Left lung (tissue), 10 donors: ENCODE data around the gene CAPN5. TPM values are rescaled to one million over a fixed set of nuclear protein-coding genes. Genes with fewer than 3 reads are reported as not detected.

Experiments
- ATAC-seq: fragments of 200-7000 bp; cut with Tn5 transposase; one replicate; pipeline ENCODE4 v1.9.1; 2020; ENCODE audit warnings: moderate library complexity
- DNase-seq, 4 donors: peaks; one replicate each; pipeline ENCODE4 v3.0.0-alpha.2; 2013 to 2020
- H3K27ac ChIP-seq, 2 donors: fragments of 200-600 bp; sonication (generic) in 1 of 2; one replicate each; pipeline versions ENCODE4 v1.5.0 to v1.8.0; 2020 to 2021
- H3K27me3 ChIP-seq, 2 donors: fragments of 200-600 bp; sonication (generic) in 1 of 2; one replicate each; pipeline versions ENCODE4 v1.5.0 to v1.8.0; 2020 to 2021
- H3K36me3 ChIP-seq, 2 donors: fragments of 200-600 bp; sonication (generic) in 1 of 2; one replicate each; pipeline versions ENCODE4 v1.5.0 to v1.8.0; 2020 to 2021
- H3K4me1 ChIP-seq, 2 donors: fragments of 200-600 bp; one replicate each; pipeline ENCODE4 v1.8.0; 2021
- H3K4me3 ChIP-seq, 2 donors: fragments of 200-600 bp; sonication (generic) in 1 of 2; one replicate each; pipeline versions ENCODE4 v1.5.0 to v1.8.0; 2020 to 2021; ENCODE audit warnings: mild to moderate bottlenecking in 1 of 2
- H3K9me3 ChIP-seq, 2 donors: fragments of 200-600 bp; sonication (generic) in 1 of 2; one replicate each; pipeline versions ENCODE4 v1.5.0 to v1.8.0; 2020 to 2021
- intact Hi-C, 2 donors: fragments of 100-400 bp; cut with DNase I; formaldehyde crosslinking; loops; one replicate each; pipeline versions ENCODE4 v1.11.2 to v1.14.2; 2022
- polyA plus RNA-seq, 6 donors: library from polyadenylated mRNA; unstranded; fragments of 120-200 nt; gene quantifications; one replicate each; pipeline ENCODE4 v1.2.1, GENCODE V29; 2013; ENCODE audit not compliant: insufficient read length in 6 of 6
- total RNA-seq, 2 donors: library from RNA; stranded (reverse); fragmentation: NEBNext Ultra II Directional; extraction: Animal tissue kit (Norgen Biotek cat#: 25700); gene quantifications; one replicate each; pipeline ENCODE4 v1.2.1, GENCODE V29; 2021
- TF ChIP-seq, protein P1 (sequence below), 2 donors: fragments of 200-600 bp; sonication (generic) in 1 of 2; IDR thresholded peaks; one replicate each; pipeline versions ENCODE4 v1.5.0 to v1.8.0; 2021; ENCODE audit warnings: antibody characterized with exemption in 2 of 2
- donor health status: DM: no; HTN: yes; CAD: no.
- donor health status: DM: no; HTN: no; CAD: no.

Gene CAPN5
- total and polyA plus RNA-seq, 8 donors: 11.7 to 32.9 (median 24.8) TPM

GRCh38 chr11:77121096-77121640, 54.4 kb downstream of the CAPN5 start:
- Histone ChIP-seq H3K4me3 (no peak overlapping the region), H3K9me3 (no peaks in the 10 kb centered on the region), H3K27ac (no peak overlapping the region), H3K36me3 (peaks cover 0 to 13% of the 10 kb centered on the region in 2 donors), H3K4me1 (no peaks in the 10 kb centered on the region), H3K27me3 (peaks cover 0 to 6% of the 10 kb centered on the region in 2 donors)
- ATAC-seq (no peak), DNase-seq (peak in 1 of 4 donors; percentile 47)
- intact Hi-C loops: no loop called here
- TF ChIP-seq, protein P1, sequence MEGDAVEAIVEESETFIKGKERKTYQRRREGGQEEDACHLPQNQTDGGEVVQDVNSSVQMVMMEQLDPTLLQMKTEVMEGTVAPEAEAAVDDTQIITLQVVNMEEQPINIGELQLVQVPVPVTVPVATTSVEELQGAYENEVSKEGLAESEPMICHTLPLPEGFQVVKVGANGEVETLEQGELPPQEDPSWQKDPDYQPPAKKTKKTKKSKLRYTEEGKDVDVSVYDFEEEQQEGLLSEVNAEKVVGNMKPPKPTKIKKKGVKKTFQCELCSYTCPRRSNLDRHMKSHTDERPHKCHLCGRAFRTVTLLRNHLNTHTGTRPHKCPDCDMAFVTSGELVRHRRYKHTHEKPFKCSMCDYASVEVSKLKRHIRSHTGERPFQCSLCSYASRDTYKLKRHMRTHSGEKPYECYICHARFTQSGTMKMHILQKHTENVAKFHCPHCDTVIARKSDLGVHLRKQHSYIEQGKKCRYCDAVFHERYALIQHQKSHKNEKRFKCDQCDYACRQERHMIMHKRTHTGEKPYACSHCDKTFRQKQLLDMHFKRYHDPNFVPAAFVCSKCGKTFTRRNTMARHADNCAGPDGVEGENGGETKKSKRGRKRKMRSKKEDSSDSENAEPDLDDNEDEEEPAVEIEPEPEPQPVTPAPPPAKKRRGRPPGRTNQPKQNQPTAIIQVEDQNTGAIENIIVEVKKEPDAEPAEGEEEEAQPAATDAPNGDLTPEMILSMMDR (IDR thresholded peaks at IDR 0.05): no peak

DNA sequence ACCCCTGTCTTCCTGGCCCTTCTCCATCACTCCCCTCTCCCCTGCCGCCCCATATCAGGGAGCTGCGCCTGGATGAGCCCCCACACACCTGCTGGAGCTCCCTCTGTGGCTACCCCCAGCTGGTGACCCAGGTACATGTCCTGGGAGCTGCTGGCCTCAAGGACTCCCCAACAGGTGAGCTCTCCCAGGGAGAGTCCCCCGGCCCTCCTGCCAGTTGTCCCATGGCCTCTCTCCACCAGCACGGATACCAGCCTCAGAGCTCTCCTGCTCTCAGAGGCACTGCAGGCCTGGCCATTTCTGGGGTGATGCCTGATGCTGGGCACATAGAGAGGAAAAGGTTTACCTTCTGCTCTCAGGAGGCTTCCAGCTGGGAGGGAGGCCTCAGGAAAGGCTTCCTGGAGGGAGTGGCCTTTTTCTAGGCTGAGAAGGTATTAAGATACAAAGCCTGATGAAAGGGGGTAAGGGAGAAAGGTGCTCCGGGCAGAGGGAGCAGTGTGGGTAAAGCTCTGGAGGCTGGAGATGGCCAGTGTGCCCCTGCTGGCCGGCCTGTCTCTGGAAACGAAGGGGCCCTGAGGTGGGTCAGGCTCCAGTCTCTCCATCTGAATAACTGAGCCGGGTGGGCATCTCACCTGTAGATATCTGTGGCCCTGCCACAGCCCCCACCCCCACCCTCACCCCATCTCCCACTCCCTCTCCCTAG, 55.3 kb downstream of the CAPN5 start:
- no peaks in the 10 kb centered on the region for H3K9me3 ChIP-seq
- H3K27ac ChIP-seq: no peak overlapping the region
- ATAC-seq (no peak), DNase-seq (peak in 1 of 4 donors; percentile 55)
- H3K27me3 ChIP-seq: peaks cover 0 to 15% of the 10 kb centered on the region in 2 donors
- intact Hi-C loops: no loop called here
- H3K4me3 ChIP-seq: no peak overlapping the region
- TF ChIP-seq, protein P1 (IDR thresholded peaks at IDR 0.05): no peak
- H3K36me3 ChIP-seq: peaks cover 0 to 13% of the 10 kb centered on the region in 2 donors
- H3K4me1 ChIP-seq: peaks cover 2 to 3% of the 10 kb centered on the region in 2 donors

DNA sequence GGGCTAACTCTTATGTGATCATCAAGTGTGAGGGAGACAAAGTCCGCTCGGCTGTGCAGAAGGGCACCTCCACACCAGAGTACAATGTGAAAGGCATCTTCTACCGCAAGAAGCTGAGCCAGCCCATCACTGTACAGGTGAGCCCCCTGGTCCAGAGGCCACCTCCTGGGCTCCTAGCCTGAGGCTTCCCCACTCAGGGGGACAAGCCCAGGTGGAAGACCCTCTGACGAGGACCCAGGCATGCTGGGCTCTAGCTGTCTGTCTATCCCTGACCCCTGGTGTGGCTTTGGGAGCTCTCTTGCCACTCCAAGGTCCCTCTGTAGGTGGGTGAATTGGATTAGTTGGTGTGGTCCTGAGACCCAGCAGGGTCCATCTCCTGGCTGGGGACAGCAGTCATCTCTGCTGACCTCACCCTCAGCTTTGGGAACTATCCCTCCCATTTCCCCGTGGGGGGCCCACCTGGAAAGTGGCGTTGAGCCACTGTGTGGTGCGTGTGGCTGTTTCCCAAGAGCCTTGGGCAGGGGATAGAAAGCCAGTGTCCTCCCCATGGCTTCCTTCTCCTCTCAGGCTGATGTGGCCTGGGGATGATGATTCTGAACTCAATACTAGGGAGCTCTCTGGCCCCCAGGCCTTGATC, 55.9 kb downstream of the CAPN5 start:
- no peak for ATAC-seq
- intact Hi-C loops: no loop called here
- TF ChIP-seq, protein P1 (IDR thresholded peaks at IDR 0.05): no peak
- no peaks in the 10 kb centered on the region for H3K9me3 ChIP-seq
- no peak overlapping the region for H3K4me3 ChIP-seq
- DNase-seq: peak in 1 of 4 donors; percentile 24
- peaks cover 0 to 13% of the 10 kb centered on the region in 2 donors for H3K36me3 ChIP-seq
- peaks cover 0 to 21% of the 10 kb centered on the region in 2 donors for H3K27me3 ChIP-seq
- no peak overlapping the region for H3K27ac ChIP-seq
- peaks cover 9% of the 10 kb centered on the region in 2 donors for H3K4me1 ChIP-seq

GRCh38 chr11:77123591-77123990, 56.8 kb downstream of the CAPN5 start:
- peak in 1 of 4 donors; percentile 60 for DNase-seq
- H3K4me1 ChIP-seq: peaks cover 16% of the 10 kb centered on the region in 2 donors
- no peak for ATAC-seq
- H3K36me3 ChIP-seq: peaks cover 0 to 7% of the 10 kb centered on the region in 2 donors
- no peak overlapping the region for H3K27ac ChIP-seq
- H3K4me3 ChIP-seq: no peak overlapping the region
- intact Hi-C loops: no loop called here
- H3K9me3 ChIP-seq: no peaks in the 10 kb centered on the region
- H3K27me3 ChIP-seq: peaks cover 0 to 28% of the 10 kb centered on the region in 2 donors
- TF ChIP-seq, protein P1 (IDR thresholded peaks at IDR 0.05): no peak

- TF ChIP-seq, protein P1 (IDR thresholded peaks at IDR 0.05): no peak
- DNase-seq: no peak
- no peak overlapping the region for H3K27ac ChIP-seq
- ATAC-seq: no peak
- peaks cover 0 to 28% of the 10 kb centered on the region in 2 donors for H3K27me3 ChIP-seq
- peaks cover 0 to 2% of the 10 kb centered on the region in 2 donors for H3K36me3 ChIP-seq
- no peaks in the 10 kb centered on the region for H3K9me3 ChIP-seq
- H3K4me1 ChIP-seq: peaks cover 16% of the 10 kb centered on the region in 2 donors
- intact Hi-C loops: no loop called here
- H3K4me3 ChIP-seq: no peak overlapping the region
These were observed 57.3 kb downstream of the CAPN5 start for GRCh38 chr11:77124041-77124440.
